GM18498 (cell line): Measurements from ENCODE around the gene PDSS2.
"Not testable (repeated sequence)": the region's sequence is repeated elsewhere in the genome, so short reads cannot be mapped to it uniquely, and the experiment has no call there.

Experiments
- ATAC-seq: cut with Tn5 transposase; IDR thresholded peaks from one replicate; pipeline ENCODE4 v1.9.1; 2021; ENCODE audit warnings: mild to moderate bottlenecking, moderate library complexity; ENCODE audit not compliant: unreplicated experiment

PDSS2 gene

DNA sequence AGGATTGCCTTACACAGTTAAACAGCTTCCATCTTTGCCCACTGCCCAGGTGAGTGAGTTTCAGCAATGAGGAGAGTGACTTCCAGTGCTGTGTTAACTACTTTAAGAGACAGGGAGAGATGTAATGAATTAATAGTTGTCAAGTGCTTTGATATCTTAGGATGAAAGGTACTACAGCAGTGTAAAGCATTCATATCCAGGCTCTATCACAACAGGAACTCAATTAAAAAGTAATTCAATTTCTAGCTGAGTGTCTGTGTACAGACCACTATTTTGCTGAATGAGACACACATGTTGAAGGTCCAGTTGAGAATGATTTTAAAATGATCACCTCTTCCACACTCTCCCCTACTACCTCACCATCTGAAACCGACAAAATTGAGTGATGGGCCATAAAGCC lies 273.3 kb downstream of the PDSS2 start:
- ATAC-seq, result no peak

DNA sequence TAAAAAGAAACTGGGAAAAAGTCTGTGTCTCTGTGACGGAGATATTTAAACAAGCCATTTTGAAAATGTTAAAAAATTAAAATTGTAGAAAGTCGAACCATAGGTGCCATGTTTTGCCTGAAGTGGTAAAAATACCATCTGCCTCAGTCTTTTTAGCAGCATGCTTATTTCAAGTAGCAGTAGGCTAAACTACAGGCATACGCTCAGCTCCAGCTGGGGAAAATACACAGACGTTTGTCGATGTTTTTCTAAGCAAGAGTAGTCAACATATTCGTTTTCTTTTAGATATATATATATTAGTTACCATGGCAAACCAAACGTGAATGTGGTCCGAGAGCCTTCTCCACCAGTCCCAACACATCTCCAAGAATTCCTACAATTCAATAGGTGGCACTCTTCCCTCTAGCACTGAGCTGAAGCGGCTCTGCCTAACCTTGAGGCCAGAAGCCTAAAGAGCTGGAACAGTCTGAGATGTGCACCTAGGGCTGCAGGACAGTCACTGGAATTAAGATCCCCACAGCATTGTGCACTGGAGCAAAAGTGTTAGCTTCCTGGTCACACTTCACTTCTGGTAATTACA lies 273.9 kb downstream of the PDSS2 start:
- ATAC-seq, result no peak

DNA sequence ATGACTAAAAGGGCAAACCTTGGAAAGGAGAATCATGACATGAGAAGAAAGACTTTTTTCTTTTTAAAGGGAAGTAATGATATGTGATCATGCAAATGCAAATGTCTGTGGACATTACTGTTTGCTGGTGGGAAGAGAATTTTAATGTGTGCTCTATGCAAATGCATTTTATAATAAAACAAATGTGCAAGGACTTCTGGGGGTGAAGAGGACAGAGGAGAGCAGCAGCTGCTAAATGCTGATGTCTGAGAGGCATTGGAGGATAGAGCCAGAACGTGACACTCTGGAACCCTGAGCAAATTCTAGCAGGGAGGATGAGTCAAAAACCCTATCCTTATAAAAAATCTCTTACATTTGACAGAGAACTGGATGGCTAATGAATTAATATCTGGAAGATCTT lies 274.9 kb downstream of the PDSS2 start:
- no peak for ATAC-seq

DNA sequence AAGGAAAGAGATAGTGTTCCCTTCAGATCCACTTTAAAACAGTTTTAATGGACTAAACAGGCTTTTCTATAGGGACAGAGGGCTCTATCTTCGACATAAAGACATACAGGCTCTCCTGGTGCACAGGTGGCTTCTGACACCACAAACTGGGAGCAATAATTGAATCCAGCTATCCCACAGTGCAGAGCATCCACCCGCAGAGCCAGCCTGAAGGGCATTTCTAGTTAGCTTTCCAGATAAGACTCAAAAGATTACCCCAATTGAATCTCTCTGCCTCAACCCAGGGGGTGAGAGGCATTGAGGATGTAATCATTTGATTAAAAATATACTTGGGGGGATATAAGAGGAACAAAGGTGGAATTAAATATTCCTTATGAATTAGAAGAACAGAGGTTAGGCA lies 279.3 kb downstream of the PDSS2 start:
- no peak for ATAC-seq

DNA sequence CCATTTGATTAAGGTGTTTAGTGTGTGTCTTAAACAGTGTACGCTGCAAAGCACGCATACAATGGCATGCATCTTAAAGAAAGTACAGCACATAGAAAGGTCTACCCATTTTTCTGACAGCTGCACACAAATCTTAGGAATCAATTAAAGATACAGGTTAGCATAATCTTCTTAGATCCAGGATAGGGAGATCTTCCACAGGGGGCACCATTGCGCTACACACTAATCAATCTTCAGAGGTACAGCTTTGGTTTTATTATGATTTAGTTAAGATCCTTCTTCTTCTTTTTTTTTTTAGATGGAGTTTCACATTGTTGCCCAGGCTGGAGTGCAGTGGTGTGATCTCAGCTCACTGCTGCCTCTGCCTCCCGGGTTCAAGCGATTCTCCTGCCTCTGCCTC lies 280.4 kb downstream of the PDSS2 start:
- ATAC-seq, result no peak

DNA sequence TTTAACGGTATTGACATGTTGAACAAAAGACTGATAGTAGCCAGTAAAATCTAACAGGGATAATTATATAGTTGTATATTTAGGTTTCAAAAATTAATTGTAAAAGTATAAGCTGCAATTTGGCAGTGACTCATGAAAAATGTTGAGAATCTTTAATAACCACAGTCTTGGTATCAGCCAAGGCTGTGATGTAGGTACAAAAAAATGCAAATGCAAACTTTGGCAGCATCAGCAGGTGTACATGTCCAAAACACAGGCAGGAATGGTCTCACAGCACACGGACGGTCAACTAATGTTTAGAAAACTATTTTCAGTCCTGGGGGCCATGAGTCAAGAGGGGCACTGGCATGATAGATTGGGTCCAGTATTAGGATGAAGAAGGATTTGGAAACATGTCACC lies 285.6 kb downstream of the PDSS2 start:
- ATAC-seq, result no peak

DNA sequence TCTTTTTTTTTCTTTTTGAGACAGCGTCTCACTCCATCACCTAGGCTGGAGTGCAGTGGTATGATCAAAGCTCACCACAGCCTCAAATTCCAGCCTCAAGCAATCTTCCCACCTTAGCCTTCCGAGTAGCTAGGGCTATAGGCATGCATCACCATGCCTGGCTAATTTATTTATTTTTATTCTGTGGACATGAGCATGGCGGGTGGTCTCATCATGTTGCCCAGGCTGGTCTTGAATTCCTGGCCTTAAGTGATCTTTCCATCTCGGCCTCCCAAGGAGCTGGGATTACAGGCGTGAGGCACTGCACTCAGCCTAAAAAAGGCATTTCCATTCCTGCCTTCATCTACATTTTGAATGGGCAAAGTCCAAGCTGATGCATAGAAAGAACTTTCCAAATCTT lies 287.9 kb downstream of the PDSS2 start:
- ATAC-seq, result no peak

DNA sequence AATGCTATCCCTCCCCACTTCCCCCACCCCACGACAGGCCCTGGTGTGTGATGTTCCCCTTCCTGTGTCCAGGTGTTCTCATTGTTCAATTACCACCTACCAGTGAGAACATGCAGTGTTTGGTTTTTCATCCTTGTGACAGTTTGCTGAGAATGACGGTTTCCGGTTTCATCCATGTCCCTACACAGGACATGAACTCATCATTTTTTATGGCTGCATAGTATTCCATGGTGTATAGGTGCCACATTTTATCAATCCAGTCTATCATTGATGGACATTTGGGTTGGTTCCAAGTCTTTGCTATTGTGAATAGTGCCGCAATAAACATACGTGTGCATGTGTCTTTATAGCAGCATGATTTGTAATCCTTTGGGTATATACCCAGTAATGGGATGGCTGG lies 295.1 kb downstream of the PDSS2 start:
- not testable (repeated sequence) for ATAC-seq

DNA sequence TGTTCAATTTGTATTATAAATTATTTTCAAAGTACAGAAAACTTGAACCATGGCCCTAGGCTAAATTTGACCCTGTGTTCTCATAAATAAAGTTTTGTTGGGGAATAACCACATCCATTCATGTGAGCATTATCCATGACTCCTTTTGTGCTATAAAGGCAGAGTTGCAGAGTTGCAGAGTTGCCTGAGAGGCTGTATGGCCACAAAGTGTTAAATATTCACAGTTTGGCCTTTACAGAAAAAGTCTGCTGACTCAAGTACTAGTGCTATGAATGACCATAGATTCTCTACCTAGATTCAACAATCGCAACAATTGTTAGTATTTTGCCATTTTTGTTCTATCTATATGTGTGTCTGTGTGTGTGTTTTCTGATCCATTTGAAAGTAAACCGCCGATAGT lies 297.8 kb downstream of the PDSS2 start:
- no peak for ATAC-seq

DNA sequence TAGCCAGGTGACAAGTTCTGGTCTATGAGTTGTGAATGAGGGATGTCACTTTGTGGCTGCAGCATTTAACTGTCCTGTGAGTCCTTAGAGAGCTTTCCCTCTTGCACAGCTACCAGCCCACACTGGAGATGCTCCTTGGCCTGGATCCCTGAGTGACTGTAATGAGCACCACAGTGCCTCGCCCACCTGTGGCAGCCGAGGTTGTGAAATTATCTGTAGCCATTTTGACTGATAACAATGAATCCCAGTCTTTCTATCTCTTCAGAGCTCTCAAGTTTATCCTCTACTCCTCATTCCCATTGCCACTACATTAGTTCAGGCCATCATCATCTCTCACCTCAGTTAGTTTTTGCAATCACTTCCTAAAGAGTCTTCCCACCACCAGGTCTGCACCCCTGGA lies 302.7 kb downstream of the PDSS2 start:
- no peak for ATAC-seq

DNA sequence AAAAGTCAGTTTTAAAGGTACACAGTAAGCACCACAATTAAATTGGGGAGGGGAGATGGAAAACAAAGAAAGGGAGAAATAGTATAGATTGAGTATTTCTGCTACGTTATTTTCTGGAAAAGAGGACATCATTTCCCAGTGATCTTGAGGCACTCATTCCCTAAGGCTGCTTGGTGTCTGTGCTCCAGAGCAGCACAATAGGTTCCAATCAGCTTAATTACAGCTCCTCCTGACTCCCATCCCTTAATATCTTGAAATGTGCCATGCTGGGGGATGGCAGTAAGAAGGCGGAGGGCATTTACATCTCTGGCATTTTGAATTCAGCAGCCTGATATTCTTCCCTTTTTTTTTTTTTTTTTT lies 304.6 kb downstream of the PDSS2 start:
- no peak for ATAC-seq

DNA sequence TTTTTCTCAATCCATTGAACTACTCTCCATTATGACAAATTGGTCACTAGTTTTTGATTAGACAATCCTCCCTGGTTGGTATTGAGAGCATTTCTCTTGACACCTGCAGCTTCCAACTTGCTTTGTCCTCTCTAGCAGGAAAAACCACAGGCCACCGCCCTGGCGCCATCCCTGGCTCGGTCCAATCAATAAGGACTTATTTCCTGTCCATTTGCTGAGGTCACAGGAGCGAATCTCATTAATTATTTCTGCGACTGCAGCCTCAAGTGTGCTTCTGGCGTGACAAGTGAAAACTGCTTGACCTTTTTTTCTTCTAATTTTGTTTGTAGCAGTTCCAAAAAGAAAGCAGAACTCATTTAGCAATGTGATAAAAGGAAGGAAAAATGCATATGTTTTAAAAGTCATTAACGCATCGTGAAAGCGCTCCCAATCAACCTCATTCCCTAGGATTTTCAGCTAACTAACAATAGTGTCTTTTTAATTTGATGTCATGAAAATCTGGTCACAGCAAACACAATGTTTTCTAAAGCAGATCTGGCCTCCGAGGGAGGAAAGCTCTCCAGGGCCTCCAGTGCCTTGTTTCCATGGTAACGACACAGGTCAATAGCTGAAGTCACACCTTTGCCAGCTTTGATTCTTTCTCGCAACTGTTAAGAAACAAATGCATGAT lies 305.1 kb downstream of the PDSS2 start:
- no peak for ATAC-seq

DNA sequence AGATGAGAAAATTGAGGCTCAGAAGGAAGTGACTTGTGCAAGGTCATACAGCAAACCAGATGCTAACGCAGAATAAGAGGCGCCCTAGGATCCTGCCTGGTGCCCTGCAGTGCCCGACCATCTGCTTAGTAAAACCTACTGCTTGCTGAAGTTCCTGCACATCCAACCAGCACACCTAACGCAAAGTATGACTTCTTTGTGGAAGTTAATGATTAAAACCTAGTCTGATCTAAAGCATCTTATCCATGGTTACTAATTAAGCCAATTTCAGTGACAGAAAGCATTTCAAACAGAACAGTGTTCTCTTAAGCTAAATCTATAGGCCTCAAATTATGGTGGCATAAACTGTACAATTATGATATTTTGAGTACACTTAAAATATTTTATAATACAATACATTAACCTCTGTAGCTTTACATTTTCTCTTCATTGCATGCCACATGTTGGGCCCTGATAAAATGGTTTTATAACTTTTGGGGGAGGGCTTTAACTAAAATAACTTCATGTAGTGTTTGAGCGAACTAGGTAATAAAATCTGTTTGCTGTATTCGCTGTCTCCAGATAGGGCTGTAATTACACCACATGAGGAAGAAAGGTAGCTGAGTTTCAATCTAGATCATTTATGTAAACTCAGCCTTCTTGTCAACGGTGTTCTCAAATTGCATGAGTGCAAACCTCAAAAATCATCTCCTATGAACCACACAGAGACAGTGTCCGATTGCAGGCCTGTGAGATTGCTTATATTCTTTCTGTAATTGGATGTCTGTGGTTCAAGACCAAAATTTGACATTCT lies 306.5 kb downstream of the PDSS2 start:
- no peak for ATAC-seq

DNA sequence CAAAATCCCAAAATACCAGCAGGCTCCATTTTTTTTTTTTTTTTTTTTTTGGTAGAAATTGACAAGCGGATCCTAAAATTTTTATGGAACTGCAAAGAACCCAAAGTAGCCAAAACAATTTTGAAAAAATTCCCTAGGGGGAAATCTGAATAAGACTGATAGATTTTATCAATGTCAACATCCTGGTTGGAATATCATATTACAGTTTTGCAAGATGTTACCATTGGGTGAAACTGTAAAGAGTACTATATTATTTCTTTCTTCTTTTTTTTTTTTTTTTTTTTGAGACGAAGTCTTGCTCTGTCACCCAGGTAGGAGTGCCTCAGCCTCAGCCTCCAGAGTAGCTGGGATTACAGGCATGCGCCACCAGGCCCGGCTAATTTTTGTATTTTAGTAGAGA lies 314.7 kb downstream of the PDSS2 start:
- ATAC-seq, result no peak

DNA sequence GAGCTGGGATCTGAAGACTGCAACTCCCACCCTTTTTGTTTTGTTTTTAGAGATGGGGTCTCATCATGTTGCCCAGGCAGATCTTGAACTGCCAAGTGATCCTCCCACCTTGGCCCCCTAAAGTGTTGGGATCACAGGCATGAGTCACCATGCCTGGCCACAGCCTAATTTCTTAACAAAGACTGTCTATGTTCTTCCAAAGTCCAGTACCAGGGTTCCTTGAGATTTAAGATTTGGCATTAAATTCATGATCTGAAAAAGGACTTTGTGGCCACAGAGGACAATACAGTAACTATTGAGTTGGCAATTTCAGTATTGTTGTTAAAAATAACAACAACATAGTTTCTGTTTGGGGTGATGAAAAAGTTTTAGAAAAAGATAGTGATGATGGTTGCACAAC lies 315.4 kb downstream of the PDSS2 start:
- ATAC-seq, result no peak

DNA sequence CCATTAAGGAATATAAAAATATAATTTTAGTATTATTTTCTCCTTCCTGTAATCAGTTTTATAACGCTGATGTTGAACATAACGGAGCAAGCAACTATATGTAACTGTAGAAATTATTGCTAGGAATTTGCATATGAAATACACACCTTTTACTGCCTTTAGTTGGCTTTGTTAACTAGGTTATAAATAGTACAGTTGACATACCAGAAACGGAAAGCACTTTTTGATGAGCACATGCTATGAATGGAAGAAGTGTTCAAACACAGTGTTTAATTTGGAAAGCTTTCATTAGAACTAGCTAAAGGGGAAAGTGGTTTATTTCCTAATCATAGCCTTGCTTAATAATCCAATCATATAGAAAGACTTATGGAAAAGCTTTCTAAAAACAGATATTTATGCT lies 318.8 kb downstream of the PDSS2 start:
- no peak for ATAC-seq

DNA sequence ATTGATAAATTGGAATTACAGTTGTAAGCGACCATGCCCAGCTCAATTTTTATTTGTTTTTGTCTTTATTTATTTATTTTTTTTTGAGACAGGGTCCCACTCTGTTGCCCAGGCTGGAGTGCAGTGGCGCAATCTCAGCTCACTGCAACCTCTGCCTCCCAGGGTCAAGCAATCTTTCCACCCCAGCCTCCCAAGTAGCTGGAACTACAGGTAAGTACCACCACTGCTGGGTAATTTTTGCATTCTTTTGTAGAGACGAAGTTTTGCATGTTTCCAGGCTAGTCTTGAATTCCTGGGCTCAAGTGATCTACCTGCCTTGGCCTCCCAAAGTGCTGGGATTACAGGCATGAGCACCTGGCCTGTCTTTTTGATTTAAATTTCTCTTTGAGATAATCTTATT lies 323.0 kb downstream of the PDSS2 start:
- not testable (repeated sequence) for ATAC-seq

DNA sequence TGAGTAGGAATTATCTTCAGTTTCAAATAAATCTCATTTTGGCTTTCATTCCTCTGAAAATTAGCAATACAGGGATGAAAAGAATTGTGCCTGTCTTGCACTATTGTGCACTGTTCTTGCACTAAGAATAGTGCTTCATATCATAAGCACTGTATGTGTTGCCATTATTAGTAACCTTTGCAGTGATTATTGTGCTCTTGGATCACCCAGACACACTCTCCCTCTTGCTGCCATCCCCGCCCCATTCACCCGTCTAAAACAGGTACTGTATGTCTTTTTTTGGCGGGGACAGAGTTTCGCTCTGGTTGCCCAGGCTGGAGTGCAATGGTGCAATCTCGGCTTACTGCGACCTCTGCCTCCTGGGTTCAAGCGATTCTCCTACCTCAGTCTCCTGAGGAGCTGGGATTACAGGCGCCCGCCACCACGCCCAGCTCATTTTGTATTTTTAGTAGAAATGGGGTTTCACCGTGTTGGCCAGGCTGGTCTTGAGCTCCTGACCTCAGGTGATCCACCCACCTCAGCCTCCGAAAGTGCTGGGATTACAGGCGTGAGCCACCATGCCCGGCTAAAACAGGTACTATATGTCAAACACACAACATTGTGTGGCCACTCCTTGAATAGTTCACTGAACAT lies 324.2 kb downstream of the PDSS2 start:
- not testable (repeated sequence) for ATAC-seq

DNA sequence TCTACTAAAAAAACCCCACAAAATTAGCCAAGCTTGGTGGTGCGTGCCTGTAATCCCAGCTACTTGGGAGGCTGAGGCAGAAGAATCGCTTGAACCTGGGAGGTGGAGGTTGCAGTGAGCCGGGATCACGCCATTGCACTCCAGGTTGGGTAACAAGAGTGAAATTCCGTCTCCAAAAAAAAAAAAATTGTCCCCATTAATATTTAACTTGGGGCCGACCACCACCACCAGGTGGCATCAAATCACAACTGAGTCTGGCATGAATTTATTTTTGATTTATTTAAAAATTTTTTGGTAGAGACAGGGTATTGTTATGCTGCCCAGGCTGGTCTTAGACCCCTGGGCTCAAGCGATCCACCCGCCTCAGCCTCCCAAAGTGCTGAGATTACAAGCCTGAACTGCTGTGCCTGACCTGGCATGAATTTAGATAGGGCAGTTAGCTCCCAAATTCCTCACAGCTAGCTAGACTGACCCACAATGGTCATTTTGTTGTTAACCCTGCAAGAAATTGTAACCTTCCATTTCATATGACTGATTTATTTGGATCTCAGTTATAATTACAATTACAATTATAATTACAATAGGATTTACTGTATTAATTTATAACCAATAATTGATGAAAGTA lies 326.9 kb downstream of the PDSS2 start:
- no peak for ATAC-seq

DNA sequence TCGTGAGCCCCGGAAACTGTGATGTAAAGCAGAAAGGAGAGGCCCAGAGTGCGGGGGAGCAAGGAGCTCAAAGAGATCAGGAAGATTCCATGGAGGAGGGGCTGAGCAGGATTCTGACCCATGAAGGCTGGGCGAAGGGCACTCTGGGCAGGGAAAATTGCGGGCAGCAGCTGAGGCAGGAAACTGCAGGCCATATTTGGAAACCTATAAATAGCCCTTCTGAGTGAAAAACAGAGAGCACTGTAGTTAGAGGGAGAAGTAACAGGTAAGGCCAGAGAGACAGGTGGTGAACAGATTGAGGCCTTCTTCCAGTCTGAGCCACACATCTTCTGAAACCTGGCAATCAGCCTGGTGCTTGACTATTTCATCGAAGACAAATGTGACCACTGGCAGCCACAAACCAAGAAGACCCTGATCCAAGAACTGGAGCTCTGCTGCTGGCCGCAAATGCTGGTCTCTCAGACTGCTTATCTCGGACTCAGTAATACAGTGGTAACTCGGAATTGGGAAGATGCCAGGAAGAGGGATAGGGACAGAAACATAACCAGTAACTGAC lies 329.9 kb downstream of the PDSS2 start:
- ATAC-seq, result no peak

DNA sequence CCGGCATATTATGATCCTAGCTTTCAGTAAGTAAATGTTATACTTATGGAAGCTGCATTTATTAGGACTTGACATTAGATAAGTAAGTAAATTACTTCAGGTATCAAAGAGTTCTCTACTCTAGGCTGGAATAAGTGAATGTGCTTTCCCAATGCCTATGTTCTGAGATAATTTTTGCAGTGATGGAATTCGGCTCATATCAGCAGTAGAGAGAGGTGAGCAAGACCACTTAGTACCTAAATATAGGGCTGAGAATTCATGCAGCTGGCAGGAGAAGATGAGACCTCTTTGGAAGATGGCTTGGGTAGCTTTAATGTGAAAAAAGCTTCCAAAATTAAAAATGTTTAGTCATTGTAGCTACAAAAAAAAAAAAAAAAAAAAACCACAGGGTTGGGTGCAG lies 330.8 kb downstream of the PDSS2 start:
- ATAC-seq, result no peak
